Umbilical cord (tissue), 2 donors: Measurements from ENCODE around the gene GNB2. TPM values are rescaled to one million over a fixed set of nuclear protein-coding genes. Genes with fewer than 3 reads are reported as not detected.

Experiments used
- DNase-seq: peaks from one replicate; pipeline ENCODE4 v3.0.0-alpha.2; 2015; ENCODE audit warnings: low spot score
- total RNA-seq: library from RNA; depleted of rRNA; stranded (reverse); fragments of >200 nt; gene quantifications from one replicate; pipeline ENCODE4 v1.2.3, GENCODE V29; 2014; ENCODE audit warnings: low replicate concordance; ENCODE audit not compliant: insufficient read depth

The GNB2 gene
- total RNA-seq, 1 donor from 2014 or later, result 60.9 TPM

- DNase-seq, result peak; percentile 91
Observed at GRCh38 chr7:100726996-100727761, 53.6 kb downstream of the GNB2 start.

GRCh38 chr7:100728196-100728595, 54.7 kb downstream of the GNB2 start:
- no peak for DNase-seq

Other genes starting within 250 kb of the GNB2 start
- 11.8 TPM for gene ZCWPW1, start 245.0 kb upstream of the GNB2 start, total RNA-seq
- 20.9 TPM for gene MEPCE, start 243.9 kb upstream of the GNB2 start, total RNA-seq
- 0.96 TPM for gene PPP1R35, start 237.2 kb upstream of the GNB2 start, total RNA-seq
- not detected for gene SPACDR, start 209.5 kb upstream of the GNB2 start, total RNA-seq
- gene TSC22D4, start 194.5 kb upstream of the GNB2 start, total RNA-seq, result 18.1 TPM
- 3.6 TPM for gene NYAP1, start 189.8 kb upstream of the GNB2 start, total RNA-seq
- gene AGFG2, start 134.5 kb upstream of the GNB2 start, total RNA-seq, result 6.3 TPM
- gene SAP25, start 99.8 kb upstream of the GNB2 start, total RNA-seq, result not detected
- 30.6 TPM for gene LRCH4, start 87.6 kb upstream of the GNB2 start, total RNA-seq
- not detected for gene FBXO24, start 87.4 kb upstream of the GNB2 start, total RNA-seq
- 101 TPM for gene PCOLCE, start 71.4 kb upstream of the GNB2 start, total RNA-seq
- gene MOSPD3, start 61.2 kb upstream of the GNB2 start, total RNA-seq, result 7.2 TPM
- 2.4 TPM for gene TFR2, start 32.2 kb upstream of the GNB2 start, total RNA-seq
- not detected for gene ACTL6B, start 17.3 kb upstream of the GNB2 start, total RNA-seq
- 14.9 TPM for gene GIGYF1, start 20.5 kb downstream of the GNB2 start, total RNA-seq
- 20.7 TPM for gene POP7, start 32.4 kb downstream of the GNB2 start, total RNA-seq
- not detected for gene EPO, start 46.7 kb downstream of the GNB2 start, total RNA-seq
- not detected for gene ZAN, start 59.9 kb downstream of the GNB2 start, total RNA-seq
- 97.3 TPM for gene EPHB4, start 153.8 kb downstream of the GNB2 start, total RNA-seq
- gene SLC12A9, start 179.0 kb downstream of the GNB2 start, total RNA-seq, result 20.7 TPM
- 45.5 TPM for gene TRIP6, start 193.6 kb downstream of the GNB2 start, total RNA-seq
- gene SRRT, start 201.4 kb downstream of the GNB2 start, total RNA-seq, result 15.6 TPM
- 3.1 TPM for gene UFSP1, start 216.0 kb downstream of the GNB2 start, total RNA-seq
- gene ACHE, start 222.1 kb downstream of the GNB2 start, total RNA-seq, result not detected